Cerebellar nuclear complex (tissue), 1 donor: ENCODE measurements around the gene IMMT.
"Not testable (repeated sequence)": the region's sequence is repeated elsewhere in the genome, so short reads cannot be mapped to it uniquely, and the experiment has no call there.

Experiments
- DNase-seq, 2 experiments: peaks; one replicate each; lab custom pipeline; 2025; lab: John Stamatoyannopoulos, UW

The IMMT gene

GRCh38 chr2:86195055-86195807 lies at the start of gene IMMT:
Gene IMMT (minus strand): TSS chr2:86195462. CDS start chr2:86195382, 80 bp downstream.
- peak; percentile 73 to 92 for DNase-seq

- DNase-seq, result not testable (repeated sequence)
These were observed 49.5 kb upstream of the IMMT start for GRCh38 chr2:86244781-86245180.

- DNase-seq, result no peak
These were observed 48.9 kb upstream of the IMMT start for GRCh38 chr2:86243950-86244733.

- DNase-seq, result no peak
These were observed 48.0 kb upstream of the IMMT start for GRCh38 chr2:86243272-86243671.

DNA sequence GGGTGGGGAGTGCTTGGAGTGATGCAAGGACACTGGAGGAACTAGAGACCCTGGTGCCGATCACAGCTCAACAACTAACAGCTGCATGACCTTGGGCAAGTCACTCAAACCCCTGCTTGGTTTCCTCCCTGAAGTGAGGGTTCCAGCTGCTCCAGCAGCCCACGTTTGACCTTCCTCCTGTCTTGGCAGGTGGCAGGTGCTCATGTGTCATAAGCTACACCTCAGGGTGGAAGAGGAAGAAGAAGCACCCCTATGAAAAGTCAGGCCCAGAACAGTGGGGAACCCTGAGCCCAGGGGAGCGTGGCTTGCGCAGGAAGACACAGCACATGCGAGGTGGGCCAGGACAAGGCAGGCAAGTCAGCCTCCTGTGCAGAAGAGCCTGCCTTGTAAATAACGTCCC lies 46.3 kb upstream of the IMMT start:
- DNase-seq, result no peak

DNA sequence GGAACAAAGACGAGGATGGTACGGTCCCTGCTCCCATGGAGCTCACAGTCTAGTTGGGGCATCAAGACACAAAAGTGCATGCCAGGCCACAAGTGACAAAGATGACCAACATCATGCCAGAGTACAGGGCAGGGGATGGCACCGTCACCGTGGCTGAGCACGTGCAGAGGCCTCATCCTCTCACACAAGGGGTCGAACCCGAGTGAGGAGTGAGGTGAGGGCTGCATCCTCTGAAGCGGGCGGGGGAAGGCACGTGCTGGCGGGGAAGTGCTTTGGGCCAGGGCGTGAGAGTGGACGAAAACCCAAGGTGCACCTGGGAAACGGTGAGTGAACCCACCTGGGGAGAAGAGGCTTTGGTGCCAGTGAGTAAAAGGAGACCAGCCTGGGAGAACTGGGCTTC lies 45.0 kb upstream of the IMMT start:
- DNase-seq, result no peak

DNA sequence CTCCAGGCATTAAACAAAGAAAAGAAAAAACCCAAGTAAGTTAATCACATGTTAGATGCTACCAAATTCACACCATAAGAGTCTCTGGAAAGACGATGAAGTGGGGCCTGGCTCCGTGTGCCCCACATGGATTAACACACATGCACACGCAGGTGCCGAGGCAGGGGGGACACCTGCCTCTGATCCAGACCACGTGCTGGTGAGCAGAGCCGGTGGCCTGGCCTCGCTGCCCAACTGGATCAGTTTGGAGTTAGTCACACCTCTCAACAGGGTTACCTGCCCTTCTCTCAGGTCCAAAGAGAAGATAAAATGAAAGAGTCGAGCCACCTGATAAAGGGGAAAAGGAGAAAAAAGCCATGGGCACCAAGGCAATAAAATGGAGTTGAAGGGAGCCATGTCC lies 44.5 kb upstream of the IMMT start:
- DNase-seq, result no peak

DNA sequence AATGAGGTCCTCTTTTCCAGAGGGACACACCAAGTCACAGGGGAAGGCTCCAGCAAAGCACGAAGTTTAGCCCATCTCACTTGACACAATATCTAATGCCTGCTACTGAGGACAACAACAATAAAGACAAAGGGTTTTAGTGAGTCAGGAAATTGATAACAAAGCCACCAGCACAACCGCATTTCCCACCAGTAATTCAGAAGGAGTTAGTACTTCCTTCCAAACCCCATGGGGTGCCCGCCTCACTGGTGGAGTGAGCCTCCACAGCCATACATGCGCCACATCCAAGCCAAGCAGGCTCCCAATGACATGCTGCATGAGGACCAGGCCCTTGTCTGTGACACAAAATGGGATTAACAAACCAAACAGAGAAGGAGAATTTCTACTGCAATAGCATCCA lies 44.1 kb upstream of the IMMT start:
- DNase-seq, result no peak

- no peak for DNase-seq
These were observed 43.1 kb upstream of the IMMT start for GRCh38 chr2:86238354-86238753.

GRCh38 chr2:86237172-86237571 lies 41.9 kb upstream of the IMMT start:
- no peak for DNase-seq

DNA sequence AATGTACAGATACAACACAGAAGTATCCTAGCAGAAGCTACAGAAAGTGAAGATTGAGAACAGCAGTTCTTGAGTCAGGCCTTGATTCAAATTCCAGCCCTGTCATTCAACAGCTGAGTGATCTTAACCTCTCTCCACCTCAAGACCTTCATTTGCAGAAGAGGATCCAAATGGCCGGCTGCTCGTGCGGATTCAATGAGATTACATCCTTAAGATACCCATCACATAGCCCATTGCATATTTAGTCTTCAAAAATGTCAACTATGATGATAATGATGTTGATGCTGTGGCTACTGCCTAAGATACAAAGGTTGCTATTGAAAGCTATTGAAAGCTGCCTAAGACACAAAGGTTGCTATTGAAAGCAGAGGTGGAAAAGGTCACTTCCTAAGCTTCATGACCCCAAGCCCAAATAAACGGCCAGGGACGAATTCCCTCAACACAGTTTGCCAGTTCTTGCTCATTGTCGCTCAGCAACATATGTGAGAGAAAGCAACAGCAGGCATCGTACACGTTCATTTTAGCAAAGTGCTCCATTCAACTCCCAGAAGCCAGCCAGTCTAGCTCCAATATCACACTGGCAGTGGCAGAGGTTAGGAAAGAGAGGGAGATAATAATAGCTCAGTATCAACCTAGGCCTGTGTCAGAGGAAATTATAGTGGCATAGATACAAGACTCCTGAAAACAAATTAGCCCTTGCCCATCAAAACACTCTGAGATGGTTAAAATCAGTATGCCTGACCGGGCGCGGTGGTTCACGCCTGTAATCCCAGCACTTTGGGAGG lies 40.1 kb upstream of the IMMT start:
- no peak for DNase-seq

DNA sequence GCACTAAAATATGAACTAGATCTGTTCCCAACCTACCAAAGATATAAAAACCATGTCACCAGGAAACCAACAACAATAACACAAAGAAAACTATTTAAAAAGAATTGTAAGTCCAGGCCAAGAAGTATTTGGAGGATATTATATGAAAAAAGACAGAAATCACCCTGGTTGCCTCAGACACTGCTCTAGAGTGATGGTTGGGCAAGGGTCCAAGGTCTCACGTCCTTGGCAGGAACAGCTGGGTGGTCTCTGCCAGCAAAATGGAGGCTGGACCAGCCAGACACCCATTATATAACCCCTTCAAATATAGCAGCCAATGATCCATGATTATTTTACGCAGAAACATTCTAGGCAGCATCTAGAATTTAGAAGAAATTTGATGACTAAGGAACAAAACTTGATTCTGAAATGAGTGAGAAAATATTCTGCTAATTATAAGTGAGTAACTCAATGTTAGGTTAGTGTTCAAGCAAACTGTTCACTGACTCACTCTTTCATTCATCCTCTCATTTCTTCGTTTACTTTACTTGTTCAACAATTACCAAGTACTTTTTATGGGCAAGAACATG lies 39.4 kb upstream of the IMMT start:
- no peak for DNase-seq

DNA sequence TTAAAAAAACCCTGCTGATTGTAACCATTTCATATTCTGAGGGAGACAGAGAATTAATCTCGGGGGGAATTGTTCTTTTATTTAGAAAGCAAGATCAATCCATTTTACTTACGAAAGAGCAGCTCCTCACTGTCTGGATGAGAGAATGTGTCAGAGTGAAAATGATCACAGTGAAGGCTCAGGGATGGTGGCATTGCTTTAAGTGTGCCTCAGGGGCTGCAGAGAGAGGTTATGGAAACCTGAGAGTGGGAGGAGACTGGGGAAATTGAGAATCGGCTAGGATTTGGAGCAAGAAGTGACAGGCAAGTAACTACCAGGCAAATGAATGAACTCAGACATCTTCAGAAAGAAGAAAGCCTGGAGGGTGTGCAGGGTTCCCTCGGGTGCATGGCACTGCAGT lies 38.2 kb upstream of the IMMT start:
- DNase-seq, result no peak

DNA sequence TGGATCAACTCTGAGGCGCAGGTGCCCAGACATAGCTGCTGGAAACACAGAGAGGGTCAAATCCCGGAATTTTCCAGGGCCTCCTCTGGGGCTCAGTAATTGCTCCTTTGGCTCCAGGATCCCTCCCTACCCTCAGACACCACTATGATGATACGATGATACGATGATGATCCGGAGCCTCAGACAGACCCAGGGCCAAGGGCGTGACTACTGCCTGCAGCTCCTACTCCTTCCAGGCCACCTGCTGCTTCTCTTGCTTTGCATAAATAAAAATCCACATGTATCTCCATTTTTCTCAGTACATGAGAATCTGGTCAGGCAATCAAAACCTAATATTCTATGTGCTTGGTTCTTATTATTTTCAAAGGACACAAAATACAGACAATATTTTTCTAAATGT lies 37.6 kb upstream of the IMMT start:
- DNase-seq, result no peak

DNA sequence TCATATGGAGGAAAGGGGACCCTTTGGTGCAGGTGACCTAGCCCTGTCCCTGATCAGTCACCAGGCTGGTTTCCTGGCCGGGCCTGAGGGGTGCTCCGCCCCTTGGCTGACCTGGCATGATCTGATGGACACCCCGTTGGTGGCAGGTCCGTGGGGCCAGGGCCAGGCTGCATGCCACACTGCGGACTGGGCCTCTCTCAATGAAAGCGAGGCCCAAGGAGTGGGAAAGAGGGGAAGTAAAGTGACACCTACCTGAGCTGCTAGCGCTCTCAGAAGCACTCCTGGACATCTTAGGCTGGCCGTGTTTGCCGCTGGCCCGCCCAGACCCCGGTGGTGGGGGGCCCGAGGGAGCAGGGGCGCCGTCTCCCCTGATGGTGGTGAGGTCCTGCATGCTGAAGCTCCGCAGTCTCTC lies 37.1 kb upstream of the IMMT start:
- DNase-seq, result no peak

DNA sequence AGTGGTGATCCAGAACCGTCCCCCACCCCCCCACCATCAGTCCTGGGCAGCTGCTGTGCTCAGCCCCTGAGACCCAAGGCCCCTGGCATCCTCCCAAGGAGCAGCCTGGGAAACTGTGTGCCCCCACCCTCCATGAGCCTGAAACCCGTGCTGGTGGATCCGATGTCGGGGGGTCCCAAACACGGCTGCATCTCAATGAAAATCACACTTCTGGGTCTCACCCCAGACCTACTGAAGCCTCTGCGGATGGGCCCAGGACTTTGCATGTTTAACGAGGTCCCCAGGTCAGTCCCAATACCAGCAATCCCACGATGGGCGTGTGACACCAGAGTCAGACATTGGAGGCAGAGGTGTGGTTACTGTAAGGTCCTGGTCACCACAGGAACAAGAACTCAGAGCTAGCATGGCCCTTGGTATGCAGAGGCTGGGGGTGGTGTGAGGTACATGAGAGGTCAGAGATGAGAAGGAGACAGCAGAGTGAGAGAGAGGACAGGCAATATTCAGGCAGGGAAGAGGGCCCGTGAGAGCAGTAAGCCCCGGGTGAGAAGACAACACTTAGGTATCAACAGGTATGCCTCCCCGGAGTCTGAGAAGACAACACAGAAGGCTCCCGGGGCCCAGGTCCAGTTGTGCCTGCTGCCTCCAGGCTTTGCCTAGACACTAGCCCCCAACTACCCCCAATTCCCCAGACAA lies 36.6 kb upstream of the IMMT start:
- DNase-seq, result no peak

- no peak for DNase-seq
These were observed 35.7 kb upstream of the IMMT start for GRCh38 chr2:86230961-86231360.

DNA sequence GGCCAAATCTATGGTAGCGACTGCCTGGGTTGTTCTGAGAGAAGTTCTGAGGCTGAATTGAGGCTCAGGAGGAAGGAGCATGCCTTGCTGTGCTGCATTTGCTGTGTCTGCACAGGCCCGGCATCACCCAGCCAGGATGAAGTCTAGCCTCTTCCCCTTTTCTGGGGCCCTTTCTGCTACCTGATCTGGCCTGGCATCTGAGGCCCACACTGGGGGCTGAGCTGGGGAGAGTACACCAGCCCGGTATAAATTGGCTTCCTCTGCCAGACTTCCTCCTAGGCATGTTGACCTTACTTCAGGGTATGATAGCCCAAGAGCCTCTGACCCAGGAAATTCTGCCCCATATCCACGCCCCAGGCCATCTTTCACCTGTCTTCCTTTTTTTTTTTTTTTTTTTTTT lies 34.0 kb upstream of the IMMT start:
- DNase-seq, result no peak

- not testable (repeated sequence) for DNase-seq
These were observed 33.3 kb upstream of the IMMT start for GRCh38 chr2:86228574-86228973.

GRCh38 chr2:86227685-86228084 lies 32.4 kb upstream of the IMMT start:
- DNase-seq, result no peak

DNA sequence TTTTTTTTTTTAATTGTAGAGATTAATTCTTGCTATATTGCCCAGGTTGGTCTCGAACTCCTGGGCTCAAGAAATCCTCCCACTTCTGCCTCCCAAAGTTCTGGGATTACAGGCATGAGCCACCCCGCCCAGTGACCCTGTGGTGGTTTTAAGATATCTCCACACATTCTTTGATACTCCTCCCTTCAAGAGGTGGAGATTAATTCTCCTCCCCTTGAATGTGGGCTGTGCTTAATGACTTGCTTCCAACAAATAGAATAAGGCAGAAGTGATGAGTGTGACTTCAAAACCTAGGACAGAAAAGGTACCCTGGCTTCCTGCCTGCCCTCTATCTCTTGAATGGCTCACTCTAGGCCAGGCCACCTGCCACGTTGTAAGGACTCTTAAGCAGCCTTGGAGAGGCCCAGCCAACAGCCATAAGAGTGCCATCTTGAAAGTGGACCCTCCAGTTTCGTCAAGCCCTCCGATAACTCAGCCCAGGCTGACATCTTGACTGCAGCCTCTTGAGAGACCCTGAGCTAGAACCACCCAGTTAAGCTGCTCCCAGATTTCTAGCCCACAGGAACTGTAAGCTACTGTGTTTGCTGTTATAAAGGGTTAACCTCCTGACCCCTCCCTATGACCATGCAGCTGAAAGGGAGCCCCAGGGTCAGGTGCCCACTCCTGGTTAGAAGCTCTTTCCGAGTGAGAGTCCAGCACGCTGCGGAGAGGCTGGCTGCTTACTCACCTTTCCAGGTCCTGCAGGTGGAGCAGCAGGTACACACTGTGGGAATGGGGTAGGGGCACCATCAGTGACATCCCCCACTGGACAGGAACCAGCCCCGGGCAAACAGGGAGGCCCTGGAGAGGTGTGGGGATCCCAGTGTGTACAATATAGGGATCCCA lies 31.6 kb upstream of the IMMT start:
- DNase-seq, result no peak
